ENCODE data around the gene SHLD3.
A peak's percentile ranks its signal among the peaks of the same experiment; 100 is the strongest.

DNA sequence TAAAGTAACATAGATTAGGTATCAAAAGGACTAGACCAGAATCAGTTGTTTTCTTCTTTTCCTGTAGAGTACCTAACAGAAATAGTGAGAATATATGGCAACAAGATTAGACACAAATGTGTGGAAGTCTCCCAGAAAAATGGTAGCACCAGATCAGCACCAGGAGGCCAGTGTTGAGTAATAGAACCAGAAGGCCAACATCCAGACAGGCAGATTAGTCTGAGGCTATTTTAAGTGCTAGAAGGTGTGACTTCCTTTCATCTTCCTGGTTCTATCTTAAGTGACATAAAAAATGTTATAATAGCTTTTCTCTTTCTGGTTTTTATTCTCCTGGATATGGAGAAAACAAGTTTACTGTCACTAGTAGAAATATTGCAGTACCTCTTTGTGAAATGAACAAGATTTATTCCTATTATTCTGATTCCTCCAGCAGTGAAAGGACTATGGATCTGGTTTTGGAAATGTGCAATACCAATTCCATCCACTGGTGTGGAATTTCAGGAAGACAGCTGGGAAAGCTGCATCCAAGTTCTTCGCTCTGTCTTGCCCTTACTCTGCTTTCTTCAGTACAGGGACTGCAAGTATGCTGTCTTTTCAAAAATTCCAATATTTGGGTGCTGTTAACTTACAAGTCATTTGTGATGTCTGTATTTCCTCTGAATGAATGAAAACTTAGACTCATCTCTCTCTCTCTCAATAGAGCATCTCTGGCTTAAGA lies 39.1 kb downstream of the SHLD3 start:
- no peak for TF ChIP-seq POLR2A (IDR thresholded peaks at IDR 0.05)
- TF ChIP-seq, protein P1, sequence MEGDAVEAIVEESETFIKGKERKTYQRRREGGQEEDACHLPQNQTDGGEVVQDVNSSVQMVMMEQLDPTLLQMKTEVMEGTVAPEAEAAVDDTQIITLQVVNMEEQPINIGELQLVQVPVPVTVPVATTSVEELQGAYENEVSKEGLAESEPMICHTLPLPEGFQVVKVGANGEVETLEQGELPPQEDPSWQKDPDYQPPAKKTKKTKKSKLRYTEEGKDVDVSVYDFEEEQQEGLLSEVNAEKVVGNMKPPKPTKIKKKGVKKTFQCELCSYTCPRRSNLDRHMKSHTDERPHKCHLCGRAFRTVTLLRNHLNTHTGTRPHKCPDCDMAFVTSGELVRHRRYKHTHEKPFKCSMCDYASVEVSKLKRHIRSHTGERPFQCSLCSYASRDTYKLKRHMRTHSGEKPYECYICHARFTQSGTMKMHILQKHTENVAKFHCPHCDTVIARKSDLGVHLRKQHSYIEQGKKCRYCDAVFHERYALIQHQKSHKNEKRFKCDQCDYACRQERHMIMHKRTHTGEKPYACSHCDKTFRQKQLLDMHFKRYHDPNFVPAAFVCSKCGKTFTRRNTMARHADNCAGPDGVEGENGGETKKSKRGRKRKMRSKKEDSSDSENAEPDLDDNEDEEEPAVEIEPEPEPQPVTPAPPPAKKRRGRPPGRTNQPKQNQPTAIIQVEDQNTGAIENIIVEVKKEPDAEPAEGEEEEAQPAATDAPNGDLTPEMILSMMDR (IDR thresholded peaks at IDR 0.05): peak; percentile 6 to 37 (median 18)
